Measurements from ENCODE around the gene MMP14.
A peak's percentile ranks its signal among the peaks of the same experiment; 100 is the strongest.

Gene MMP14

GRCh38 chr14:22895402-22895801 lies 59.0 kb downstream of the MMP14 start:
- no peaks in the 10 kb centered on the region for H3K27me3 ChIP-seq (ENCODE audit: control insufficient read depth, insufficient read depth, low read length)
- H3K36me3 ChIP-seq (ENCODE audit: control insufficient read depth, insufficient read depth, low read length) = no peaks in the 10 kb centered on the region
- no peaks in the 10 kb centered on the region for H3K9me3 ChIP-seq (ENCODE audit: control insufficient read depth, low read length)
- H3K9ac ChIP-seq = no peak overlapping the region
- no peak overlapping the region for H2AFZ ChIP-seq
- TF ChIP-seq CTCF (IDR thresholded peaks at IDR 0.05) = no peak
- no peak overlapping the region for H3K27ac ChIP-seq
- no peak overlapping the region for H3K4me2 ChIP-seq (ENCODE audit: low read length)
- H3K79me2 ChIP-seq = no peaks in the 10 kb centered on the region
- no peaks in the 10 kb centered on the region for H3K4me1 ChIP-seq
- H3K4me3 ChIP-seq (ENCODE audit: low read depth, low read length) = no peak overlapping the region

- no peaks in the 10 kb centered on the region for H3K27me3 ChIP-seq (ENCODE audit: control insufficient read depth, insufficient read depth, low read length)
- peak overlapping the region; percentile 9 for H3K4me2 ChIP-seq (ENCODE audit: low read length)
- H3K36me3 ChIP-seq (ENCODE audit: control insufficient read depth, insufficient read depth, low read length) = no peaks in the 10 kb centered on the region
- no peaks in the 10 kb centered on the region for H3K79me2 ChIP-seq
- H3K27ac ChIP-seq = no peak overlapping the region
- no peaks in the 10 kb centered on the region for H3K4me1 ChIP-seq
- no peak overlapping the region for H3K4me3 ChIP-seq (ENCODE audit: low read depth, low read length)
- no peaks in the 10 kb centered on the region for H3K9me3 ChIP-seq (ENCODE audit: control insufficient read depth, low read length)
- TF ChIP-seq CTCF (IDR thresholded peaks at IDR 0.05) = no peak
- no peak overlapping the region for H2AFZ ChIP-seq
- H3K9ac ChIP-seq = no peak overlapping the region
Measured at GRCh38 chr14:22896356-22896755, 60.0 kb downstream of the MMP14 start.

GRCh38 chr14:22896760-22897159 lies 60.4 kb downstream of the MMP14 start:
- Histone ChIP-seq H3K36me3 (ENCODE audit: control insufficient read depth, insufficient read depth, low read length) (no peaks in the 10 kb centered on the region), H3K4me1 (no peaks in the 10 kb centered on the region), H3K9me3 (ENCODE audit: control insufficient read depth, low read length) (no peaks in the 10 kb centered on the region), H3K27me3 (ENCODE audit: control insufficient read depth, insufficient read depth, low read length) (no peaks in the 10 kb centered on the region), H3K79me2 (no peaks in the 10 kb centered on the region), H2AFZ (no peak overlapping the region), H3K4me2 (ENCODE audit: low read length) (peak overlapping the region; percentile 9), H3K27ac (no peak overlapping the region), H3K4me3 (ENCODE audit: low read depth, low read length) (peak overlapping the region; percentile 11), H3K9ac (no peak overlapping the region)
- TF ChIP-seq CTCF (IDR thresholded peaks at IDR 0.05) = no peak

GRCh38 chr14:22897357-22897756 lies 61.0 kb downstream of the MMP14 start:
- Histone ChIP-seq H3K36me3 (ENCODE audit: control insufficient read depth, insufficient read depth, low read length) (no peaks in the 10 kb centered on the region), H2AFZ (no peak overlapping the region), H3K79me2 (no peaks in the 10 kb centered on the region), H3K27me3 (ENCODE audit: control insufficient read depth, insufficient read depth, low read length) (no peaks in the 10 kb centered on the region), H3K4me2 (ENCODE audit: low read length) (no peak overlapping the region), H3K4me1 (no peaks in the 10 kb centered on the region), H3K4me3 (ENCODE audit: low read depth, low read length) (no peak overlapping the region), H3K9me3 (ENCODE audit: control insufficient read depth, low read length) (no peaks in the 10 kb centered on the region), H3K9ac (no peak overlapping the region), H3K27ac (no peak overlapping the region)
- no peak for TF ChIP-seq CTCF (IDR thresholded peaks at IDR 0.05)
